GM06990 (cell line): ENCODE data around the gene FAM32A.

Experiments
- DNase-seq: peaks from one replicate; pipeline ENCODE4 v3.0.0-alpha.2; 2011; ENCODE audit not compliant: insufficient read length; ENCODE audit errors: extremely low read depth
- H3K27me3 ChIP-seq: replicated peaks from 2 replicates; pipeline ENCODE4 v1.6.0; 2011; ENCODE audit warnings: low read length; ENCODE audit not compliant: control insufficient read depth, insufficient read depth
- H3K36me3 ChIP-seq: 2 replicates; pipeline ENCODE4 v1.5.1; 2011; ENCODE audit warnings: low read length; ENCODE audit not compliant: control insufficient read depth, insufficient read depth
- H3K4me3 ChIP-seq: replicated peaks from 2 replicates; pipeline ENCODE4 v1.5.1; 2011; ENCODE audit warnings: low read depth, mild to moderate bottlenecking, control low read depth, low read length
- TF ChIP-seq, protein P1 (sequence below): IDR thresholded peaks from 2 replicates; pipeline ENCODE4 v1.5.1; 2011; ENCODE audit warnings: low read length, control low read depth, mild to moderate bottlenecking, inconsistent platforms; ENCODE audit not compliant: insufficient read depth, poor library complexity, severe bottlenecking

The FAM32A gene

DNA sequence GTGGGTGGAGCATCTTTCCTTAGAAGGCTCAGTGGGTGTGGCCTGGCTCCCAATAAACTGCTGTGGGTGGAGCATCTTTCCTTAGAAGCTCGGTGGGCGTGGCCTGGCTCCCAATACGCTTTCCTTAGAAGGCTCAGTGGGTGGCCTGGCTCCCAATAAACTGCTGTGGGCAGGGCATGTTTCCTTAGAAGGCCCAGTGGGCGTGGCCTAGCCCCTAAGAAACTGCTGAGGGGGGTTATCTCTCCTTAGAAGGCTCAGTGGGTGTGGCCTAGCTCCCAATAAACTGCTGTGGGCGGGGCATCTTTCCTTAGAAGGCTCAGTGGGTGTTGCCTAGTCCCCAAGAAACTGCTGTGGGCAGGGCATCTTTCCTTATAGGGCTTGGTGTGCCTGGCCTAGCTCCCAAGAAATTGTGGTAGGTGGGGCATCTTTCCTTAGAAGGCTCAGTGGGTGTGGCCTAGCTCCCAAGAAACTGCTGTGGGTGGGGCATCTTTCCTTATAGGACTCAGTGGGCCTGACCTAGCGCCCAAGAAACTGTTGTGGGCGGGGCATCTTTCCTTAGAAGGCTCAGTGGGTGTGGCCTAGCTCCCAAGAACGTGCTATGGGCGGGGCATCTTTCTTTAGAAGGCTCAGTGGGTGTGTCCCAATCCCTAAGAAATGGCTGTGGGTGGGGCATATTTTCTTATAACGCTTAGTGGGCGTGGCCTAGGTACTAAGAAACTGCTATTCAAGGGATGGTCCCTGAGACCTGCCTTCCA is 31.5 kb upstream of the FAM32A start:
- Histone ChIP-seq H3K27me3 (no peaks in the 10 kb centered on the region), H3K36me3 (peaks cover 55% of the 10 kb centered on the region), H3K4me3 (no peak overlapping the region)
- DNase-seq = no peak
- TF ChIP-seq, protein P1, sequence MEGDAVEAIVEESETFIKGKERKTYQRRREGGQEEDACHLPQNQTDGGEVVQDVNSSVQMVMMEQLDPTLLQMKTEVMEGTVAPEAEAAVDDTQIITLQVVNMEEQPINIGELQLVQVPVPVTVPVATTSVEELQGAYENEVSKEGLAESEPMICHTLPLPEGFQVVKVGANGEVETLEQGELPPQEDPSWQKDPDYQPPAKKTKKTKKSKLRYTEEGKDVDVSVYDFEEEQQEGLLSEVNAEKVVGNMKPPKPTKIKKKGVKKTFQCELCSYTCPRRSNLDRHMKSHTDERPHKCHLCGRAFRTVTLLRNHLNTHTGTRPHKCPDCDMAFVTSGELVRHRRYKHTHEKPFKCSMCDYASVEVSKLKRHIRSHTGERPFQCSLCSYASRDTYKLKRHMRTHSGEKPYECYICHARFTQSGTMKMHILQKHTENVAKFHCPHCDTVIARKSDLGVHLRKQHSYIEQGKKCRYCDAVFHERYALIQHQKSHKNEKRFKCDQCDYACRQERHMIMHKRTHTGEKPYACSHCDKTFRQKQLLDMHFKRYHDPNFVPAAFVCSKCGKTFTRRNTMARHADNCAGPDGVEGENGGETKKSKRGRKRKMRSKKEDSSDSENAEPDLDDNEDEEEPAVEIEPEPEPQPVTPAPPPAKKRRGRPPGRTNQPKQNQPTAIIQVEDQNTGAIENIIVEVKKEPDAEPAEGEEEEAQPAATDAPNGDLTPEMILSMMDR = no peak

DNA sequence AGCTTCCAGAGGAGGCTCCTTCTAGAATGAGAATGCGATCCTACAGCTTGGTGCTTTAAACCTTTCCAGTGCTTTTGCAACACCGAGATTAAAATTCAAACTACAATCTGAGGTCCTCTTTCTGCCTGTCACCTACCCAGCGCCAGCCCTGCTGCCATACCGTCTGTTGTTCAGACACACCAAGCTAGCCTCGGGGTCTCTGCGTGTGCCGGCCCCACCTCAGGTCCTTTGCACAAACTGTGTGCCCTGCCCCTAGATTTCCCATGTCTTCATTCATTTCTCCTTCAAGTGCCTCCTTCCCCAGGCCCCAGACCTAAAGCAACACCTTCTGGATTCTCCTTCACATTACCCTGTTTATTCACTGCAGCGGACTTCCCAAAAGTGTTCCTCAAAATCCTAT is 30.7 kb upstream of the FAM32A start:
- H3K36me3 ChIP-seq = peaks cover 51% of the 10 kb centered on the region
- no peak for DNase-seq
- H3K4me3 ChIP-seq = no peak overlapping the region
- TF ChIP-seq, protein P1 = no peak
- H3K27me3 ChIP-seq = no peaks in the 10 kb centered on the region

DNA sequence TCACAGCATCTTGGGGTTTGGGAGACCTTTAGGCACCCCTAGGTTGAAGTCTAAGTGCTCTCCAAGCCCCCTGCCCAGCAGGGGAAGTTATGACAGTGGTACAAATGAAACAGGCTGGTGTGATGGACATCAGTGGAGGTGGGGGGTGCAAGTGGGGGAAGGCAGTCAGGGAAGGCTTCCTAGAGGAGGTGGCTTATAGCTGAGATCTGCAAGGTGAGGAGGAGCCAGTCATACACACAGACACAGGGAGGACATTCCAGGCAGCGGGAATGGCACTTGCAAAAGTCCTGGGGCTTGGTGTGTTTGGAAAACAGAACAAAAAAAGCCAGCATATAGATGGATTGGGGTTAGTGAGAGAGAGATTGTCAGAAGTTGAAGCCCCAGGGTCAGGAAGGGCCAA is 30.1 kb upstream of the FAM32A start:
- peaks cover 51% of the 10 kb centered on the region for H3K36me3 ChIP-seq

DNA sequence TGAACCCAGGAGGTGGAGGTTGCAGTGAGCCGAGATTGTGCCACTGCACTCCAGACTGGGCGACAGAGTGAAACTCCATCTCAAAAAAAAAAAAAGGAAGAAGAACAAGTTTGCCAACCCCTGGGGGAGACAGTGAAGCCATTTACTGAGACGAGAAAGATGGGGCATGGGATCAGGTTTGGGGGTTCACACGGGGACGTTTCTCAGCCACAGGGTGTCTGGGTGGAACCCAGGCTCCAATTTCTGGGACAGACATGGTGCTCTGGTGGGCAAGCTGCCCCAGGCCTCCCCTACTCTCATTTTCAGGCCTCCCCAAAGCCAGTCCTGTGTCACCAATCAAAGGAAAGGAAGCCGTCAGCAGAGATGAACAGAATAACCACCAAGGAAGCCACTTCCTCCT is 28.3 kb upstream of the FAM32A start:
- H3K27me3 ChIP-seq = no peaks in the 10 kb centered on the region
- H3K36me3 ChIP-seq = peaks cover 47% of the 10 kb centered on the region
- no peak for DNase-seq
- no peak overlapping the region for H3K4me3 ChIP-seq
- TF ChIP-seq, protein P1 = no peak

More for the DNA sequence above, 30.1 kb upstream of the FAM32A start:
- no peak for DNase-seq
- Histone ChIP-seq H3K4me3 (no peak overlapping the region), H3K27me3 (no peaks in the 10 kb centered on the region)
- TF ChIP-seq, protein P1 = no peak

DNA sequence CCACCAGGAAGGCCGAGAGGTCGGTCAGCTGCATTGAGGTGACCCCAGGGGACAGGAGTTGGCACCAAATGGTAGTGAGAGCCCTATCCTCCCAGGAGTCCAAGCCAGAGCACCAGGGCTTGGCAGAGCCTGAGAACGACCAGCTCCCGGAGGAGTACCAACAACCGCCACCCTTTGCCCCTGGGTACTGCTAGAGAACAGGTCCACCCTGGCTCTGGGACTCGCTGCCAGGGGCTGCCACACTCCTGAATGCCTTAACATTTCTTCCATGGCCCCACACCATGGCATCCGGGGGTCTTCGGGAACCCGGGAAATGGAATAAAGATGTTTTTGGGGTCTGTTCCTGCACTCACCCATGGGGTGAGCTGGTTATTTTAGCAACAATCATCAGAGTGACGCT is 27.6 kb upstream of the FAM32A start:
- no peaks in the 10 kb centered on the region for H3K27me3 ChIP-seq
- no peak for DNase-seq
- TF ChIP-seq, protein P1 = no peak
- peaks cover 43% of the 10 kb centered on the region for H3K36me3 ChIP-seq
- no peak overlapping the region for H3K4me3 ChIP-seq
